Astrocyte (in vitro differentiated cells and primary cell): Measurements from ENCODE around the gene DLGAP4.
"Not testable (repeated sequence)": the region's sequence is repeated elsewhere in the genome, so short reads cannot be mapped to it uniquely, and the experiment has no call there.

Source experiments
- CTCF ChIP-seq: IDR thresholded peaks from 2 replicates; pipeline ENCODE4 v1.5.1; 2011; ENCODE audit warnings: low read depth, mild to moderate bottlenecking, inconsistent platforms, low read length, moderate library complexity; ENCODE audit not compliant: insufficient read depth
- EZH2 ChIP-seq: IDR thresholded peaks from 2 replicates; pipeline ENCODE4 v1.6.1; 2012; ENCODE audit warnings: mild to moderate bottlenecking, low read length, inconsistent platforms; ENCODE audit not compliant: insufficient read depth

GRCh38 chr20:36475054-36475453, 168.9 kb downstream of the DLGAP4 start:
- TF ChIP-seq CTCF, EZH2: not testable (repeated sequence)
